Measurements from ENCODE around the gene LRCOL1. TPM values are rescaled to one million over a fixed set of nuclear protein-coding genes. Genes with fewer than 3 reads are reported as not detected.

The LRCOL1 gene
- total RNA-seq, 1 experiment from 2014 or later = not detected

DNA sequence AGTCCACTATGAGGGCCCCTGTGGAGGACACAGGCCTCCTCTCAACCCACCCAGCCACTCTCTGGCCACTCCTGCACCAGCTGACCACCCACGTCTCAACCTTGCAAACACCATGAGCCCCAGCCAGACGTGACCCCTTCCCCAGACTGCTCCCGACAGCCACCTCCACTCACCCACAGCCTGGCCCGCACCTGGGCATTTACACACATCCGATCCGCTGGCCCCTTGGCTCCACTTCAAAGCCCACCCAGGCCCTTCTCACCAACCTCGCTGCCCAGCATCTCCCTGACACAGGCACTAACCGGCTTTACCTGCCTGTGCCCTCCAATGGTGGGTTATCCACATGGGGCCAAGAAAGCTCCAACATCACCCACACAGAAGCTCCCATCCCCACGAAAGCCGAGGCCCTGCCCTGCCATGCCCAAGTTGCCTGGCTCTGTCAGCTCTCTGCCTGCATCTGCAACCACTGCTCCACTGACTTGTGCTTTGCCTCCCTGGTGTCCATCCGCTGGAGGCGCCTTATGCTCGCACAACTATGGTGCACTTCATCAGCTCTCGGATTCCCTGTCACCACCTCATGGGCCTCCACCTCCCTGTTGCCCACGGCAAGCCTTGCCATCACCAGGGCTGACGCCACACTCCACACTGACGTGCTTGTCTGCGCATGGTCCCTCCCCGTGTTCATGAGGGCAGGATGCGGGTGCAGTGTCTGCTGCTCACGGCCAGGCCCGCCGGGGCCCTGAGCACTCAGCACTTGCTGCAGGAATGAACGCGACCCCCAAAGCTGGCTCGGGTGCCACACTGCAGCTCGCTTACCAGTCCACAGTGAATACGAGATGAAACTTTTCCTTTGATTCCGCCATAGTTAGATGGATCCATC lies 24.9 kb upstream of the LRCOL1 start:
- DNase-seq (ENCODE audit: low read depth) = no peak

DNA sequence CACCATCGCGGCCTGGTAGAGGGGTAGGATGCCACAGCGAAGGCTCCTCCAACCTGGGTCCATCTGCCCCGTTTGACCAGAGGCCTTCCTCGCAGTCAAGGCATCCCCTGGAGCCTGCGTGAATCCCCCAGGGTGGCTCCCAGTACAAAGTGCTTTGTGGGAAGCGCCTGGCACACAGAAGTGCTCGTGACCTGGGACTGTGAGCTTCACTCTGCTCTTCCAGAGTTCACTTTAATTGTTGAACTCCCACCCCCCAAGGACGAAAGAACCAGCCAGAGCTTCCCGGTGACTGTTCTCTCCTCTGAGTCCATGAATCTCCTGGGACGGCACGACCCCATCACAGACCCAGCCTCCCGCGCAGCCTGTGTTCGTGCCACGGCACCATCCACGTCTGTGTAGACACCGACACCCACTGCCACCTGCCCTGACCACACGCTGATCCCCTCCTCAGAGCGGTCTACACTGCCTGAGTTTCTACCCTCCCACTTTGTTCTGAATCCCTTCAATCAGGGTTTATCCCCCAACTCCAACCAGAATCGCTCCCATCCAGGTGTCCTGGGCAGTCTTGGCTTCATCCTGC lies 24.1 kb upstream of the LRCOL1 start:
- DNase-seq (ENCODE audit: low read depth) = no peak

DNA sequence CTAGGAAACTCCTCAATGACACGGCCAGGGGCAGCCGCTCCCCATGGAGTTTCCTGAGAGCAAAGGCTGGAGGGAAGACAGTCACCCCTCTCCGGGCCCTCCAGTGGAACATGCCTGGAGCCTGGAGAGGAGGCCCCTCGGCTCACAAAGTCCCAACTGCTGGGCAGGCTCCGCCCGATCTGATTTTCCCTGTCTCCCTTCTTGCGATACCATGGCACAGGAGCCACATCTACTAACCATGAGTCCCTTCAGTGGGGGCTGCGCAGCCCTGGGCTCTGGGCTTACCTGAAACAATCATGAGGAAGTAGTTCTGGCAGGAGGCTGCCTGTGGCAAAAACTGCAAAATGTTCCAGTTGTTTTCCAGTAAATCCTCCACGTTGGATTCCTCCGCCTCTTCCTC lies 23.5 kb upstream of the LRCOL1 start:
- DNase-seq (ENCODE audit: low read depth) = no peak

DNA sequence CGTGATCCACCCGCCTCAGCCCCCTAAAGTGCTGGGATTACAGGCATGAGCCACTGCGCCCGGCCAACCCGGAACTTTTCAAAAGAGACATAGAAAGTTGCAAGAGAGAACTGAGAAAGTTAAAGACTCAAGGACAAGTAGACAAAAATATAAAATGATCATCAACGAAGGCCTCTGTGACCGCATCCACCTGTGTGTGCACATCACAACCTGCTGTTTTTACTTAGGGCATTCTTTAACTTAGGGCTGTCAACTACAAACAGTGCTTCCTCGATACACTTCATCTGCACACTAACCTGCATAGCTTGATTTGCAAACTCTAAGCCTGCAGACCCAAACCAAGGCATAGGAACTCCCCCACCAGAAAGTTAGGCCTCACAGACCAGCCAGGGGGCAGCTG lies 23.0 kb upstream of the LRCOL1 start:
- DNase-seq (ENCODE audit: low read depth) = no peak

DNA sequence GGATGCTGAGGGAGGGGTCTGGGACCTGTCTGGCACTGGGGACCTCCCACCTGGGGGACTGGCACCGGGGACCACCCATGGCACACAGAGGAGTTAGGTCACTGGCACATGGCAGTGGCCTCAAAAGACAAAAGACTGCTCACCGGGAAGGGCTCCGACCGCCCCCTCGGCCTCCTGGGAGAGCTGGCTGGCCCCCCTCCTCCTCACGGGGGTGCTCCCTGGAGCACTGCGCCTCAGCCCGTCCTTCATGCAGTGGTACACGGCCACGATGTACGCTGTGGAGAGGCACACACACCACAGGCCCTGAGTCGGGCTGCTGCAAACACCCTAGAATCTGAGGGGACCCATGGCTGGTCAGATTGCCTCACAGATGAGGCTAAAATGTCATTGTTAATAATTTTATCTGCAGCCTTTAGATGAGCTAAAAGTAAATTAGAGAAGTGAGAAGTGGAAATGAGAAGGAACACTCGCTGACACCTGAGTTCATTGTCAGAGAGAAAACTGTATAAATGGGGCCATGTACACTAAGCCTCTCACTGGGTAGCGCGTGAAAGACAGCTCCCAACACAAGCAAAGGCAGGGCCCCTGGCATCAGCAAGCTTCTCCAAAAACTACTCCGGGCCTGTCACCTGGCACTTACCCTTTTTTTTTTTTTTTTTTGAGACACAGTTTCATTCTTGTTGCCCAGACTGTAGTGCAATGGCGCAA lies 22.3 kb upstream of the LRCOL1 start:
- DNase-seq (ENCODE audit: low read depth) = no peak

DNA sequence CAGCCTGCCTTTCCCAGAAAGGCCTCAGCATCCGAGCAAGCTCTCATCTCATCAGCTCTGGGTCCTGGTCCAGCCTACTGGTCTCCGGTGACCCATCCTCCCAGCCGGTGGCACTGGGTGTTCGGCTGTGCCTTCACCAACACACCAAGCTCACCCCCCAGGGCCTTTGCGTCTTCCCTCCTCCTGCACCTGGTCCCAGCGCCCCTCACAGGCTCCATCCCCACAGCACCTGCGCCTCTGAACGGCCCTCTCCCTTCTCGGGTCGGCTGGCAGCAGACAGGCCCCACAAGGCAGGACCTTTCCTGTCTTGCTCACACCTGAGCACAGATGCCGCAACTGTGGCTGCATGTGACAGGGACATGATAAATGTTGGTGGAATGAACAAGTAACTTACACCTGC lies 21.3 kb upstream of the LRCOL1 start:
- DNase-seq (ENCODE audit: low read depth) = no peak

DNA sequence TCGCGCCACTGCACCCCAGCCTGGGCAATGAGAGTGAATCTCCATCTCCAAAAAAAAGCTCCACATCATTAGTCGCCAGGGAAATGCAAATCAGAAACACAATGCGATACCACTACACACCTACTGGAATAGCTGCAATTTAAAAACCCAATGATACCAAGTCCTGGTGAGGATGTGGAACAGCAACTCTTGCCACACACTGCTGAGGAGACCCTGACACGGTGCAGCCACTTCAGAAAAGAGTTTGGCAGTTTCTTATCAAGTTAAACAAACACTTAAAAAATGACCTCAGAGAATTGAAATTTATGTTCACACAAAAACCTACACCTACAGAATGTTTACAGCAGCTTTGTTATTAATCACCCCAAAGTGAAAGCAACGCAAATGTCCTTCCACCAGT lies 20.3 kb upstream of the LRCOL1 start:
- DNase-seq (ENCODE audit: low read depth) = no peak

DNA sequence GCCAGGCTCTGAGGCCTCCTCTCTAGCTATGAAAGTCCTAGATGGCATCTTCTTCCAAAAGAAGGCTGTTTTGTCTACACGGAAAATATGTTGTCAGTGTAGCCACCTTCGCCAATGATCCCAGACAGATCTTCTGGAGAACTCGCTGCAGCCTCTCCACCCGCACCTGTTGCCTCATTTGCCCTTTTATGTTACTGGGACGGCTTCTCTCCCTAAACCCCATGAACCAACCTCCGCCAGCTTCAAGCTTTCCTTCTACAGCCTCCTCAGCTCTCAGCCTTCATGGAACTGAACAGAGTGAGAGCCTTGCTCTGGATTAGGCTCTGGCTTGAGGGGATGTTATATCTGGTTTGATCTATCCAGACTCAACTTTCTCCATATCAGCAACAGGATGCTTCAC lies 18.9 kb upstream of the LRCOL1 start:
- no peak for DNase-seq (ENCODE audit: low read depth)

DNA sequence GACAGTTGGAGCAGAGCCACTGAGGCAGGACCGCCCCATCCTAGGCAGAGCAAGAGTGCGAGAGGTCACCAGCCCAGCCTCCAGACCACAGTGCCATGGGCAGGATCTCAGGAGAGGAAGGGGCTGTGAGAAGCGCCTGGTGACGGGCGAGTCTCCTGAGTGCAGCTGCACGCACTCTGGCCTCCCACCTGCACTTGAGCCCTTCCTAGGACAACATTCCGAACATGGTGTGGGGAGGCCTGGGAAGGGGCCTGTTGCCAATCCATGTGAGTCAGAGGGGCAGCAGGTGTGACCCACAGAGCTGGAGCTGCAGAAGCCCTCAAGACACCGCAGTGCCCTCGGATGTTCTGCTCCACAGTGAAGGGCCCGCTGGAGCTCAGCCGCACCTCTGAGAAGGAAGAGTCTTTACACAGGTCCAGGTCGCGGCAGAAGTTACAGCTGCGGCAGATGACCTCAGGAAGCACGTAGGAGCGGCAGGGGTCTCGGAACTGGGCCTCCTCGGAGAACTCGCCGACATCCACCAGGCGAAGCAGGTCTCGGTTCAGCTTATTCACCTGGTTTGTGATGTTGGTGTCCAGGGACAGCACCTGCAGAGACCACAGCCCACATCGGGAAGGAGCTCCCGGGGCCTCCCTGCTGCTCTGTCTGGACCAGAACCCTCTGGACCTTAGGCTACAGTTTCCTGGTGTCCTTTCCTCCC lies 15.5 kb upstream of the LRCOL1 start:
- no peak for DNase-seq (ENCODE audit: low read depth)

DNA sequence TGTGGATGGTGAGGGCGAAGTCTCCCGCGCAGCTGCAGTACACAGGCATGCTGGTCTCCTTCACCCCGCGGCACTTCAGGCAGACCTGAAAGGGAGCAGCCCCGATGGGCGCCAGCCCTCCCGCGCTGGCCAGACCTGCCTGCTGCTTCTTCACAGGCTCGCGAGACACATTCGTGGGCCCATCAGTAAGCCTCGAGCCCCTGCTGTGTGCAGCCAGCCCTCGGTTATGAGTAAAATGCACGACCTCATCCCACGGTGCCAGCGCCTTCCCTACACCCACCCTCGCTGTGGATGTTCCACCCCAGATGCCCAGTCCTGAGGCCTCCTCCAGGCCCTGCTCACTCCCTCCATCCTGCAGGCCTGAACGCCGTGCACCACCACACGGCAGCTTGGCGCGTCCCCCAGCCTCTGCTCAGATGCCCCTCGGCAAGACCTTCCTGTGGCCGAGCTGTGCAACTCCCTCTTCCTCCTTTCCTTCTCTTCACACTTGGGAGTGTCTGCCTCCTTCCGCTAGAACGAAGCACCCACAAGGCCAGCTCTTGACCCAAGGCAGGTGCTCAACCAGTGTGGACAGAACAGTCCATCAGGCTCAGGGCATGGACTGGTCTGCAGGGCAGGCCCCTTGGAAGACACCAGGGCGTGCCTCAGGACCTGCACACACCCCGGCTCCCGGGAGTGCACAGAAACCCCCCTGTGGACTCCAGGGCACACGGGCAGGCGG lies 14.7 kb upstream of the LRCOL1 start:
- no peak for DNase-seq (ENCODE audit: low read depth)

DNA sequence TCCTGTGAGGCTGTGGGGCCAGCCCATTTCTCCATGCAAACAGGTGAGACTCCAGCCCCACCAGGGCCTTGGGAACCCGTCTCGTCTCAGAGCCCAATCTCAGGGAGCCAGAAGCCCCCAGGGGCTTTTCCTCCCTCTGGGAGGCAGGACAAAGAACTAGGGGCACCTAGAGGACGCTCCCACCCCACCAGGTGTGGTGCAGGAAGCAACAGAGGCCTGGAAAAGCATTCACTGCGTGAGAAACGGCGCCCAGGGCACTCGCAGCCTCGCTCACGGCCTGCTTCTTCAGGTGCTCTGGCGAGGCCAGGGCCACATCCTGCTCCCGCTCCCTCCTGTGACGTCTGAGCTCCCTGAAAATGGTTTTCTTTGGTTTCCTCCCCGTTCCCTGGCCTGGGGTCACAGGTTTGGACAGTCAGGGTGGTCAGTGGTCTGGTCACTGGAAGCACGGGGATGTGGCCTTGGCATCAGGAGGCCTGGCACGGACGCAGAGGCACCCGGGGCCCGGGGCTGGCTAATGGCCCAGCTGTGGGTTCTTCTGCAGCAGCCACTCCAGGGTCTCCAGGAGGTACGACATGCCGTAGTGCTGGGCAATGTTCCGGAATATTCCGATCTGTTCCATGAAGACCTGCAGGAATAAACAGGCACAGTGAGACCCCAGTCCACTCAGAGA lies 13.9 kb upstream of the LRCOL1 start:
- no peak for DNase-seq (ENCODE audit: low read depth)

DNA sequence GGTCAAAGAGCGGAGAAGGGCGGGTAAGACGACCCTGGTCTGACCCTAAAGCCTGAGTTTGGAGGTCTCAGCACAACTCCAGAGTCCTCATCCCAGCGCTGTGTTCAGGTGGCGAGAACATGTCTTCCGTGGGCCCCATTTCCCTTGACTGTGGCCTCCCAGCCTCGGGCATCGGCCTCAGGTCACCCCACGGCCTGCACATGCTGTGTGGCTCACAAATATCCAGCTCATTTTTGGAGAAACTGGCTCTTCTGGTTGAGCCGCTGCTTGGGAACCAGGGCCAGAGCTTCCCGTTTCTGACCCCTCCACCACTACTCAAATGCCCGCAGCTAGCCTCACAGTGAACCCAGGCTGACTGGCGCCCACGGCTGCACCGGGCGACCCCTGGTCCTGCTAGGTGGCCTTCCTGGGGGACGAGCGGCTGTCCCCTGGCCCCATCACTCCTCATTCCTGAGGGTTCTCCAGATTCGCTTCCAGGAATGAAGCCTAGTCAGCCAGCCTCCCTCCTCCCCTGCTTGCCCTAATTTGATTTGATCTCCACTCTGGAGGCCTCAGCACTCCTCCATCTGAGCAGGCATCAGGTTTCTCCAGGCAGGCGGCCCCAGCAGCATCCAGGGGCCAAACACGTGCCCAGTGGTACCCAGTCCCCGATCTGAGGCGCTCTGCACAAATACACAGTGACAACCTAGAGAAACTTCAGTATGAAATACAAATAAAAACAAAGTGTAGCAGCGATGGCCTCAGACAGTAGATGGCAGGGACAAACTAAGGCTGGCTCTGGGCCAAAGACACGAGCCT lies 12.9 kb upstream of the LRCOL1 start:
- DNase-seq (ENCODE audit: low read depth) = no peak

DNA sequence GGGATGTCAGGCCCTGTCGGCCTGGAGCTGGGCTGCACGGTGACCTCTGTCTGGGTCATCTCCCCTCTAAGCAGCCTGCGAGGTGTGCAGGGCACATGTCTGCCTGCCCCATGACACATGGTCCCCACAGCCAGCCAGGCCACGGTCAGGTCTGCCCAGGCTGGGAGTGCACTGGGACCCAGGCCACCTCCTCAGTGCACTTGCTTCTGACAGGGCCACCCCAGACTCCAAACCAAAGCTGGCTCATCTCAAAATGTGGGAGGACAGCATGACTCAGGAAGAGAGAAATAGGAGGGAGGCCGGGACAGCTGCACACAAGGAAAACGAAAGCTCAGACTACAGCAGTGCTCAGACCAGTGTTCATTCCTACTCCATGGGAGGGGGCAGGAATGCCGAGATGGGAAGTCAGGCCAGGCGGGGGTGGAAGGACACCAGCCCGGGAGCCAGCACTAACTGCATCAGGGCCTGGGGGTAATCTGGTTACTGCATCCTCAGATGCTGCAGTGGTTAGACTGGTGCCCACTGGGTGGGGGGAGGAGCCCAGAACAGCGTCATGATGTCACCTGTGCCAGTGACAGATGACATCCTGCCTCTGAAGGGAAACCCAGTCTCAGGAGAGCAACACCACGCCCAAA lies 12.2 kb upstream of the LRCOL1 start:
- DNase-seq (ENCODE audit: low read depth) = peak; percentile 70

DNA sequence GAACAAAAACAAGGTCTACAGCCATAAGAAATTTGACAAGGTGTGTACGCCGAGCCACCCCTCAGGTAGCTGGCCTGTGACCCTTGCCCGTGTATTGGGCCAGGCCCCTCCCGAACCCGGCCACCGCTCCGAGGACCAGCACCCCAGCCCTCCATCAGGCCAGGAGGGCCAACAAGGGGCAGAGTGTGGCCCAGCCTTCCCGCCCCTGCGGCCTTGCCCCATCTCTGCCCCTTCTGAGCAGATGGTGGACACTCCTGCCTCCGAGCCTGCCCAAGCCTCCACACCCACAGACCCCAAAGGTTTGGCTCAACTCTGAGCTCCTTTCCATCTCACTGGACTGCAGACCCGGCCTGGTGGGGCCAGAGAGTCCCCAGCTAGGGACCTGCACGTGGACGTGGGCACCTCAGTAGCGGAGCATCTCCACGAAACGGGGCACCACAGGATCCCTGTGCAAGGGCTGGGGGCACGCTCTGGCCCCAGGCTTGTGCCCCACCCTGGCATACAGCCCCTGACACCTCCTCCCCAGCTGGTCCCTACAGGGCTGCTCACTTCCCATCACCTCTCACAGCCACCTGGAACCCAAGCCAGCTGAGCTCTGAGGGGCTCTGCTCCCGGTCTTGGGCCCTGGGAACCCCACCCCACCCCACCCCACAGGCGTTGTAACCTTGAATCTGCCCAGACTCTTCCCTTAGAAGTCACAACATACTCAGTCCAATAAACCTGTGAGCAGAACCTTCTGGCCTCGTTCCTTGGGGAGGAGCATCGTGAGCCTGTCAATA lies 11.5 kb upstream of the LRCOL1 start:
- DNase-seq (ENCODE audit: low read depth) = no peak

DNA sequence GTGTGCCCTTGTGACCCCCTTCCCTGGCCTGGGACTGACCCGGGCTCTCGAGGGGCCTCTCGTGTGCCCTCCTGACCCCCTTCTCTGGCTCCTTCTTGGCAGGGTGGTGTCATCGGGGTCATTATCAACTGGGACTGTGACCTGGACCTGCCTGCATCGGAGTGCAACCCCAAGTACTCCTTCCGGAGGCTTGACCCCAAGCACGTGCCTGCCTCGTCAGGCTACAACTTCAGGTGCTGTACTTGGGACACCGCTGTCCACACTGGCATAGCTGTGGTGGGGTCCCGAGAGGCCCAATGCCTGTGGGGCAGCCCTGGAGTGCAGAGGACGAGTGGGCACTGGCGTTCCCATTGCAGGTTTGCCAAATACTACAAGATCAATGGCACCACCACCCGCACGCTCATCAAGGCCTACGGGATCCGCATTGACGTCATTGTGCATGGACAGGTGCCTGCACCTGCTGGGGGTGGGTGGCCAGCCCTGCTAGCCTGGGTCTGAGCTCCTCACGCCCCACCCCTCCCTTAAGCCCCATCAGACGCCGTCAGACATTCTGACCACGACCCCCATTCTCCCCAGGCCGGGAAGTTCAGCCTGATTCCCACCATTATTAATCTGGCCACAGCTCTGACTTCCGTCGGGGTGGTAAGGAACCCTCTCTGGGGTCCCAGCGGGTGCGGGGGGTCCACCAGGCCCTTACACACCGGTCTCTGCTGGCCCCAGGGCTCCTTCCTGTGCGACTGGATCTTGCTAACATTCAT lies 10.7 kb upstream of the LRCOL1 start:
- no peak for DNase-seq (ENCODE audit: low read depth)

DNA sequence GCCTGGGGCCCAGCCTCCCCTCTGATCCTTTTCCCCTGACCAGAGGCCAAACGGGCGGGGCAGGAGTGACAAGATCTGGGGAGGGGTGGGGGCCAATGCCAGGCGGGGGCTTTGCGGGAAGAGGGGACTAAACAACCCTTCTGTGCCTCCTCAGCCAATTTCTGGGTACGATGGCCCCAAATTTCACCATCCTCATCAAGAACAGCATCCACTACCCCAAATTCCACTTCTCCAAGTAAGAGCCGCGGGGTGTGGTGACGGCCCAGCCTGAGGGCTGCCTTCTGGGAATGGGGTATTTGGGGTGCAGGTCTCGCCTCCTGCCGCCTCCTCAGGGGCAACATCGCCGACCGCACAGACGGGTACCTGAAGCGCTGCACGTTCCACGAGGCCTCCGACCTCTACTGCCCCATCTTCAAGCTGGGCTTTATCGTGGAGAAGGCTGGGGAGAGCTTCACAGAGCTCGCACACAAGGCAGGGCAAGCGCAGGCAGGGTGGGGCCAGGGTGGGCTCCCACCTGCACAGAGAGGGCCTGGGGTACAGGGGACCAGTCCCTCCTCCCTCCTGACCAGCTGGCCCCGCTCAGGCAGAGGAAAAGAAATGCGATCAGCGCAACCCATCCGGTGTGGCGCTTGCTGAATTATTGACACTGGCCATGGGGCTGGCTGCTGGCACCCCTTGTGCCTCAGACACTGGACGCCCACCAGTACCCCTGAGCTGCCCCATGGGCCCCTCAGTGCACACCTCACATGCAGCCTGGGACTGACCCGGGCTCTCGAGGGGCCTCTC lies 9.9 kb upstream of the LRCOL1 start:
- no peak for DNase-seq (ENCODE audit: low read depth)

DNA sequence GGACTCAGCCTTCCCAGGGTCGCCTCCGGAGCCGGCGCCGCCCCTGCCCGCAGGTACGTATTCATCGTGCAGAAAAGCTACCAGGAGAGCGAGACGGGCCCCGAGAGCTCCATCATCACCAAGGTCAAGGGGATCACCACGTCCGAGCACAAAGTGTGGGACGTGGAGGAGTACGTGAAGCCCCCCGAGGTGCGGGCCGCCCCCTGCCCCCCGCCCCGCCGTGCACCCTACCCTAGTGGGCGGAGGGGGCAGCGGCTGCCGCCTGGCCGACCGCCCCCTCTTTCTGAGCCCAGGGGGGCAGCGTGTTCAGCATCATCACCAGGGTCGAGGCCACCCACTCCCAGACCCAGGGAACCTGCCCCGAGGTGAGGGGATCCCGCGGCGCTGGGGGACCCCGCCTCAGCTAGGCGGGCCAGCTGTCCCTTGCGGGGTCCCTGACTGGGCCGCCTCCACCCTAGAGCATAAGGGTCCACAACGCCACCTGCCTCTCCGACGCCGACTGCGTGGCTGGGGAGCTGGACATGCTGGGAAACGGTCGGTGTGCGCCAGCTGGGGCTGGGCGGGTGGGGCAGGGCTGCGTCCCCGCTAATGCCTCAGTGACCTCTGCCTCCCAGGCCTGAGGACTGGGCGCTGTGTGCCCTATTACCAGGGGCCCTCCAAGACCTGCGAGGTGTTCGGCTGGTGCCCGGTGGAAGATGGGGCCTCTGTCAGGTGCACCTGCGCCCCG lies 9.2 kb upstream of the LRCOL1 start:
- no peak for DNase-seq (ENCODE audit: low read depth)

Data from Daoy (cell line).